Upper lobe of left lung (tissue), 6 donors: Measurements from ENCODE around the gene SLC29A3. TPM values are rescaled to one million over a fixed set of nuclear protein-coding genes. Genes with fewer than 3 reads are reported as not detected.

ENCODE experiments used
- ATAC-seq, 2 donors: fragments of 200-7000 bp; cut with Tn5 transposase; one replicate each; pipeline ENCODE4 v1.9.1; 2022; ENCODE audit warnings: mild to moderate bottlenecking in 2 of 2, moderate library complexity in 2 of 2; ENCODE audit not compliant: low FRiP score in 2 of 2
- DNase-seq, 2 donors: peaks; one replicate each; pipeline ENCODE4 v3.0.0-alpha.2; 2019 to 2020
- H3K27ac ChIP-seq, 4 donors: fragments of 200-600 bp; sonication (generic); one replicate each; pipeline ENCODE4 v1.5.1; 2016 to 2019
- H3K27me3 ChIP-seq, 4 donors: fragments of 200-600 bp; sonication (generic); one replicate each; pipeline ENCODE4 v1.5.1; 2017 to 2019
- H3K36me3 ChIP-seq, 4 donors: fragments of 200-600 bp; sonication (generic); one replicate each; pipeline ENCODE4 v1.5.1; 2016 to 2019
- H3K4me1 ChIP-seq, 4 donors: fragments of 200-600 bp; sonication (generic); one replicate each; pipeline ENCODE4 v1.5.1; 2018 to 2019
- H3K4me3 ChIP-seq, 4 donors: fragments of 200-600 bp; sonication (generic); one replicate each; pipeline ENCODE4 v1.5.1; 2017 to 2019; ENCODE audit warnings: mild to moderate bottlenecking in 2 of 4, moderate library complexity in 1 of 4
- H3K9me3 ChIP-seq, 4 donors: fragments of 200-600 bp; sonication (generic); one replicate each; pipeline ENCODE4 v1.5.1; 2018 to 2019
- CTCF ChIP-seq, 6 experiments: fragments of 450-650 bp in 4 of 6; fragments of 200-600 bp in 2 of 6; sonication (generic) in 2 of 6; IDR thresholded peaks; one replicate each; pipeline ENCODE4 v1.5.1; 2016 to 2019; ENCODE audit warnings: antibody characterized with exemption in 6 of 6
- EP300 ChIP-seq, 4 donors: sonication (generic); formaldehyde crosslinking; IDR thresholded peaks; one replicate each; pipeline ENCODE4 v1.5.1; 2017; ENCODE audit warnings: antibody characterized with exemption in 4 of 4, control low read depth in 2 of 4
- POLR2A ChIP-seq, 4 donors: fragments of 450-650 bp; IDR thresholded peaks; one replicate each; pipeline ENCODE4 v1.5.1; 2016 to 2017; ENCODE audit warnings: antibody characterized with exemption in 4 of 4, mild to moderate bottlenecking in 2 of 4
- POLR2AphosphoS5 ChIP-seq, 2 donors: sonication (generic); formaldehyde crosslinking; IDR thresholded peaks; one replicate each; pipeline ENCODE4 v1.5.1; 2017; ENCODE audit warnings: antibody characterized with exemption in 2 of 2
- WGBS, 2 donors: methylation state at CpG; one replicate each; pipeline ENCODE4 v1.1.5; 2017 to 2018; 5-methylcytosine and 5-hydroxymethylcytosine counted together
- total RNA-seq, 6 donors: library from RNA; depleted of rRNA in 4 of 6; stranded (reverse); fragments of >200 nt in 4 of 6; gene quantifications; one replicate each; pipeline versions ENCODE4 v1.1.0 to v1.2.1, GENCODE V29; 2016 to 2021
- donor health status: DM: no; HTN: no; CAD: no; lungs with moderate emphysema.
- donor health status: DM: no; HTN: yes; CAD: no; lungs with severe emphysema.

SLC29A3 gene
- total RNA-seq, 6 donors from 2014 or later, result 6.7 to 17.0 (median 9.2) TPM

- Histone ChIP-seq H3K4me3 (no peak overlapping the region), H3K27me3 (peaks cover 0 to 21% (median 11%) of the 10 kb centered on the region in 4 donors), H3K27ac (no peak overlapping the region), H3K9me3 (no peaks in the 10 kb centered on the region), H3K4me1 (peaks cover 11 to 22% (median 15%) of the 10 kb centered on the region in 4 donors), H3K36me3 (no peaks in the 10 kb centered on the region)
- WGBS, 2 donors, result 77 to 87% methylated on average over 14 to 16 of the region's 16 CpGs
- ATAC-seq (no peak), DNase-seq (peak in 1 of 2 donors; percentile 15)
- TF ChIP-seq EP300 (IDR thresholded peaks at IDR 0.05), result no peak
- TF ChIP-seq POLR2A (IDR thresholded peaks at IDR 0.05), result no peak
- TF ChIP-seq POLR2AphosphoS5 (IDR thresholded peaks at IDR 0.05), result no peak
- no peak for TF ChIP-seq CTCF (IDR thresholded peaks at IDR 0.05)
Observed at GRCh38 chr10:71392791-71393781, 74.0 kb downstream of the SLC29A3 start.

GRCh38 chr10:71393841-71394475, 74.9 kb downstream of the SLC29A3 start:
- no peak overlapping the region for H3K4me3 ChIP-seq
- H3K4me1 ChIP-seq, result peaks cover 14 to 25% (median 16%) of the 10 kb centered on the region in 4 donors
- 76 to 85% methylated on average over 8 of the region's 8 CpGs for WGBS, 2 donors
- H3K27ac ChIP-seq, result no peak overlapping the region
- no peak for TF ChIP-seq EP300 (IDR thresholded peaks at IDR 0.05)
- TF ChIP-seq POLR2A (IDR thresholded peaks at IDR 0.05), result no peak
- no peak for TF ChIP-seq CTCF (IDR thresholded peaks at IDR 0.05)
- no peak for TF ChIP-seq POLR2AphosphoS5 (IDR thresholded peaks at IDR 0.05)
- no peaks in the 10 kb centered on the region for H3K9me3 ChIP-seq
- no peaks in the 10 kb centered on the region for H3K36me3 ChIP-seq
- DNase-seq (peak in 1 of 2 donors; percentile 4), ATAC-seq (no peak)
- H3K27me3 ChIP-seq, result peaks cover 0 to 30% (median 14%) of the 10 kb centered on the region in 4 donors

GRCh38 chr10:71394926-71395562, 76.0 kb downstream of the SLC29A3 start:
- TF ChIP-seq POLR2A (IDR thresholded peaks at IDR 0.05), result no peak
- TF ChIP-seq EP300 (IDR thresholded peaks at IDR 0.05), result no peak
- TF ChIP-seq CTCF (IDR thresholded peaks at IDR 0.05), result no peak
- no peak for TF ChIP-seq POLR2AphosphoS5 (IDR thresholded peaks at IDR 0.05)
- no peaks in the 10 kb centered on the region for H3K36me3 ChIP-seq
- WGBS, 2 donors, result 93 to 95% methylated on average over 11 of the region's 11 CpGs
- no peak overlapping the region for H3K4me3 ChIP-seq
- H3K4me1 ChIP-seq, result peaks cover 14 to 25% (median 16%) of the 10 kb centered on the region in 4 donors
- no peak overlapping the region for H3K27ac ChIP-seq
- DNase-seq (peak in 1 of 2 donors; percentile 4), ATAC-seq (no peak)
- no peaks in the 10 kb centered on the region for H3K9me3 ChIP-seq
- H3K27me3 ChIP-seq, result peaks cover 0 to 32% (median 16%) of the 10 kb centered on the region in 4 donors

GRCh38 chr10:71395621-71396020, 76.6 kb downstream of the SLC29A3 start:
- H3K36me3 ChIP-seq, result no peaks in the 10 kb centered on the region
- DNase-seq, result peak in 1 of 2 donors; percentile 6
- H3K27me3 ChIP-seq, result peaks cover 0 to 32% (median 16%) of the 10 kb centered on the region in 4 donors
- H3K9me3 ChIP-seq, result no peaks in the 10 kb centered on the region
- ATAC-seq, result no peak
- whole genome bisulfite sequencing, 2 donors, result 86 to 88% methylated on average over 4 of the region's 4 CpGs
- TF ChIP-seq CTCF (IDR thresholded peaks at IDR 0.05), result peak in 1 of 6 experiments; percentile 12
- no peak for TF ChIP-seq POLR2AphosphoS5 (IDR thresholded peaks at IDR 0.05)
- no peak overlapping the region for H3K4me3 ChIP-seq
- no peak overlapping the region for H3K27ac ChIP-seq
- H3K4me1 ChIP-seq, result peaks cover 14 to 25% (median 16%) of the 10 kb centered on the region in 4 donors
